ENCODE data around the gene AGER.

AGER gene

GRCh38 chr6:32168350-32168749, 15.7 kb downstream of the AGER start:
- no peak for DNase-seq
- peaks cover 34 to 69% (median 62%) of the 10 kb centered on the region in 3 donors for H3K36me3 ChIP-seq
- no peaks in the 10 kb centered on the region for H3K9me3 ChIP-seq
- H3K27ac ChIP-seq: no peak overlapping the region
- peaks cover 0 to 2% (median 0%) of the 10 kb centered on the region in 4 donors for H3K4me1 ChIP-seq
- TF ChIP-seq, protein P1, sequence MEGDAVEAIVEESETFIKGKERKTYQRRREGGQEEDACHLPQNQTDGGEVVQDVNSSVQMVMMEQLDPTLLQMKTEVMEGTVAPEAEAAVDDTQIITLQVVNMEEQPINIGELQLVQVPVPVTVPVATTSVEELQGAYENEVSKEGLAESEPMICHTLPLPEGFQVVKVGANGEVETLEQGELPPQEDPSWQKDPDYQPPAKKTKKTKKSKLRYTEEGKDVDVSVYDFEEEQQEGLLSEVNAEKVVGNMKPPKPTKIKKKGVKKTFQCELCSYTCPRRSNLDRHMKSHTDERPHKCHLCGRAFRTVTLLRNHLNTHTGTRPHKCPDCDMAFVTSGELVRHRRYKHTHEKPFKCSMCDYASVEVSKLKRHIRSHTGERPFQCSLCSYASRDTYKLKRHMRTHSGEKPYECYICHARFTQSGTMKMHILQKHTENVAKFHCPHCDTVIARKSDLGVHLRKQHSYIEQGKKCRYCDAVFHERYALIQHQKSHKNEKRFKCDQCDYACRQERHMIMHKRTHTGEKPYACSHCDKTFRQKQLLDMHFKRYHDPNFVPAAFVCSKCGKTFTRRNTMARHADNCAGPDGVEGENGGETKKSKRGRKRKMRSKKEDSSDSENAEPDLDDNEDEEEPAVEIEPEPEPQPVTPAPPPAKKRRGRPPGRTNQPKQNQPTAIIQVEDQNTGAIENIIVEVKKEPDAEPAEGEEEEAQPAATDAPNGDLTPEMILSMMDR (IDR thresholded peaks at IDR 0.05): no peak
- no peaks in the 10 kb centered on the region for H3K27me3 ChIP-seq
- intact Hi-C loops (cut with DNase I; ENCODE audit: low total_unique reads): no loop called here
- no peak overlapping the region for H3K4me3 ChIP-seq

- intact Hi-C loops (cut with DNase I; ENCODE audit: low total_unique reads): no loop called here
- Histone ChIP-seq H3K36me3 (peaks cover 39 to 74% (median 64%) of the 10 kb centered on the region in 3 donors), H3K4me1 (no peaks in the 10 kb centered on the region), H3K4me3 (no peak overlapping the region), H3K27ac (no peak overlapping the region), H3K27me3 (no peaks in the 10 kb centered on the region), H3K9me3 (no peaks in the 10 kb centered on the region)
- no peak for DNase-seq
- TF ChIP-seq, protein P1 (IDR thresholded peaks at IDR 0.05): no peak
These were observed 16.2 kb downstream of the AGER start for GRCh38 chr6:32167761-32168262.

DNA sequence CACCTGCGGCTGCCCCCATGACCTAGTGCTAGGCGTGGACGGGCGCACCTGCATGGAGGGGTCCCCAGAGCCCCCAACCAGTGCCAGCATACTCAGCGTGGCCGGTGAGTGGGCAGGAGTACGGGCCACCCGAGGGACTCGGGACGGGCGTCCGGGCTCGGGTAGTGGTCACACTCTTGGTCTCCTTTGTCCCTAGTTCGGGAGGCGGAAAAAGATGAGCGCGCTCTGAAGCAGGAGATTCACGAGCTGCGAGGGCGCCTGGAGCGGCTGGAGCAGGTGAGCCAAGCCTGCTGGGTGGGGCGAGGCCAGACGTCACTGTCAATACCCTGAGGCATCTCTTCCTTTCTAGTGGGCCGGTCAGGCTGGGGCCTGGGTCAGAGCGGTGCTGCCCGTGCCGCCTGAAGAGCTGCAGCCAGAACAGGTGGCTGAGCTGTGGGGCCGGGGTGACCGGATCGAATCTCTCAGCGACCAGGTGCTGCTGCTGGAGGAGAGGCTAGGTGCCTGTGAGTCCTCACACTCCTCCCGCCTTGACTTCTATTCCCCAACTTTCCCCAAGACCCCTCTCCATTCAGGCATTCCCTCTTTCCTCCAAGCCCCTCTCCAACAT, 16.8 kb downstream of the AGER start:
- intact Hi-C loops (cut with DNase I; ENCODE audit: low total_unique reads): no loop called here
- Histone ChIP-seq H3K36me3 (peaks cover 42 to 80% (median 69%) of the 10 kb centered on the region in 3 donors), H3K27me3 (no peaks in the 10 kb centered on the region), H3K27ac (no peak overlapping the region), H3K9me3 (no peaks in the 10 kb centered on the region), H3K4me3 (no peak overlapping the region), H3K4me1 (no peaks in the 10 kb centered on the region)
- no peak for DNase-seq
- TF ChIP-seq, protein P1 (IDR thresholded peaks at IDR 0.05): no peak

DNA sequence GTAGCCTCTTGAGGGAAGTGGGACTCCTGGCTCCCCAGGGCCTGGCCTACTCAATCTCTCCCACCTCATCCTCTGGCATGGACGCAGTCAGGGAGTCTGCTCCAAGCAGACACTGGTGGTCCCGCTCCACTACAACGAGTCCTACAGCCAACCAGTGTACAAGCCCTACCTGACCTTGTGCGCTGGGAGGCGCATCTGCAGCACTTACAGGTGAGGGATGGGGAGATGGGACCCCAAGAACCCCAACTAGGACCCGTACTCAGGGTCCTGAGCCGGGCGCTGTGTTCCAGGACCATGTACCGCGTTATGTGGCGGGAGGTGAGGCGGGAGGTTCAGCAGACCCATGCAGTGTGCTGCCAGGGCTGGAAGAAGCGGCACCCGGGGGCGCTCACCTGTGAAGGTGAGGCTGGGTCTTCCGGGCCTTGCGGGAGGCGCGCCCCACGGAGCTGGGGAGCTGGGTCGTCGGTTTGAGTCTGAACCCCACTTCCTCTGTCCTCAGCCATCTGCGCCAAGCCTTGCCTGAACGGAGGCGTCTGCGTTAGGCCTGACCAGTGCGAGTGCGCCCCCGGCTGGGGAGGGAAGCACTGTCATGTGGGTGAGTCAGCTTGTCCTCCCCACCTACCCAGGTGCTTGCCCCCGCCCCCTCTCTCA, 17.5 kb downstream of the AGER start:
- TF ChIP-seq, protein P1 (IDR thresholded peaks at IDR 0.05): no peak
- Histone ChIP-seq H3K9me3 (no peaks in the 10 kb centered on the region), H3K27ac (no peak overlapping the region), H3K4me3 (no peak overlapping the region), H3K36me3 (peaks cover 42 to 87% (median 71%) of the 10 kb centered on the region in 3 donors), H3K27me3 (no peaks in the 10 kb centered on the region), H3K4me1 (no peaks in the 10 kb centered on the region)
- intact Hi-C loops (cut with DNase I; ENCODE audit: low total_unique reads): no loop called here
- no peak for DNase-seq

GRCh38 chr6:32164295-32164694, 19.8 kb downstream of the AGER start, which contains the start of gene EGFL8:
TSS of gene EGFL8 (plus strand) at chr6:32164595. CDS start at chr6:32166166, 1,571 bp downstream.
- intact Hi-C loops (cut with DNase I; ENCODE audit: low total_unique reads): no loop called here
- Histone ChIP-seq H3K4me3 (no peak within 1 kb of the TSS), H3K36me3 (peaks cover 28 to 85% (median 53%) of the 10 kb centered on the region in 3 donors), H3K27me3 (no peaks in the 10 kb centered on the region), H3K9me3 (no peaks in the 10 kb centered on the region), H3K4me1 (no peaks in the 10 kb centered on the region), H3K27ac (peak within 1 kb of the TSS in 1 of 2 donors; percentile 19)
- DNase-seq: no peak
- TF ChIP-seq, protein P1 (IDR thresholded peaks at IDR 0.05): no peak
